SK-N-SH treated with all-trans-retinoic acid at 6 μM for 48 hours (cell line): ENCODE results near the gene PFN2.
A peak's percentile ranks its signal among the peaks of the same experiment; 100 is the strongest.

Experiments used
- ATAC-seq: fragments of 200-7000 bp; cut with Tn5 transposase; 3 replicates; pipeline ENCODE4 v1.9.1; 2020; ENCODE audit warnings: mild to moderate bottlenecking, moderate library complexity
- ARNTL ChIP-seq: fragments of 450-650 bp; formaldehyde crosslinking; IDR thresholded peaks from 2 replicates; pipeline ENCODE4 v1.5.0; 2020; ENCODE audit warnings: low read depth, mild to moderate bottlenecking, moderate library complexity, borderline replicate concordance
- BACH2 ChIP-seq: fragments of 250-450 bp; sonication (Bioruptor Pico); IDR thresholded peaks from 2 replicates; pipeline ENCODE4 v1.9.0; 2021; ENCODE audit warnings: mild to moderate bottlenecking, borderline replicate concordance
- CSDC2 ChIP-seq: fragments of 250-450 bp; sonication (Bioruptor Pico); IDR thresholded peaks from 2 replicates; pipeline ENCODE4 v1.5.0; 2020; ENCODE audit warnings: mild to moderate bottlenecking, moderate library complexity
- ESRRG ChIP-seq: fragments of 250-450 bp; sonication (Bioruptor Pico); IDR thresholded peaks from 2 replicates; pipeline ENCODE4 v1.6.1; 2021; ENCODE audit warnings: mild to moderate bottlenecking
- ISL1 ChIP-seq: fragments of 250-450 bp; sonication (Bioruptor Pico); IDR thresholded peaks from 2 replicates; pipeline ENCODE4 v2.1.2; 2022; ENCODE audit warnings: mild to moderate bottlenecking, moderate library complexity
- OSR1 ChIP-seq: fragments of 250-450 bp; sonication (Bioruptor Pico); IDR thresholded peaks from 2 replicates; pipeline ENCODE4 v1.8.0; 2022; ENCODE audit warnings: moderate library complexity, mild to moderate bottlenecking, inconsistent platforms
- RARB ChIP-seq: fragments of 250-450 bp; sonication (Bioruptor Pico); IDR thresholded peaks from 2 replicates; pipeline ENCODE4 v1.8.0; 2021; ENCODE audit warnings: mild to moderate bottlenecking, moderate library complexity
- SNAI2 ChIP-seq: fragments of 250-450 bp; sonication (Bioruptor Pico); IDR thresholded peaks from 2 replicates; pipeline ENCODE4 v1.5.0; 2020; ENCODE audit warnings: mild to moderate bottlenecking, moderate library complexity
- TCF4 ChIP-seq: fragments of 250-450 bp; sonication (Bioruptor Pico); IDR thresholded peaks from 2 replicates; pipeline ENCODE4 v1.8.0; 2021; ENCODE audit warnings: mild to moderate bottlenecking, moderate library complexity, borderline replicate concordance
- TOX ChIP-seq: fragments of 250-450 bp; sonication (Bioruptor Pico); IDR thresholded peaks from 2 replicates; pipeline ENCODE4 v1.8.0; 2021; ENCODE audit warnings: mild to moderate bottlenecking, moderate library complexity, borderline replicate concordance
- ZC3H10 ChIP-seq: fragments of 250-450 bp; sonication (Bioruptor Pico); IDR thresholded peaks from 2 replicates; pipeline ENCODE4 v1.5.1; 2021; ENCODE audit warnings: mild to moderate bottlenecking, moderate library complexity
- ZFP3 ChIP-seq: fragments of 250-450 bp; sonication (Bioruptor Pico); IDR thresholded peaks from 2 replicates; pipeline ENCODE4 v1.5.0; 2020; ENCODE audit warnings: mild to moderate bottlenecking, moderate library complexity
- ZFP30 ChIP-seq: fragments of 450-650 bp; formaldehyde crosslinking; IDR thresholded peaks from 2 replicates; pipeline ENCODE4 v1.5.0; 2022; ENCODE audit warnings: mild to moderate bottlenecking, moderate library complexity
- ZNF70 ChIP-seq: fragments of 450-650 bp; formaldehyde crosslinking; IDR thresholded peaks from 2 replicates; pipeline ENCODE4 v1.5.0; 2020; ENCODE audit warnings: mild to moderate bottlenecking, moderate library complexity
- ZNF8 ChIP-seq: fragments of 450-650 bp; formaldehyde crosslinking; IDR thresholded peaks from 2 replicates; pipeline ENCODE4 v1.5.0; 2020; ENCODE audit warnings: mild to moderate bottlenecking, moderate library complexity
- TF ChIP-seq, protein P1 (sequence below): fragments of 250-450 bp; sonication (Bioruptor Pico); IDR thresholded peaks from 2 replicates; pipeline ENCODE4 v1.5.1; 2021; ENCODE audit warnings: mild to moderate bottlenecking, moderate library complexity
- TF ChIP-seq, protein P2 (sequence below): fragments of 250-450 bp; sonication (Bioruptor Pico); IDR thresholded peaks from 2 replicates; pipeline ENCODE4 v1.8.0; 2021; ENCODE audit warnings: low read depth, mild to moderate bottlenecking, moderate library complexity, borderline replicate concordance
- TF ChIP-seq, protein P3 (sequence below): fragments of 250-450 bp; sonication (Bioruptor Pico); IDR thresholded peaks from 2 replicates; pipeline ENCODE4 v1.5.1; 2020; ENCODE audit warnings: low read depth, mild to moderate bottlenecking, moderate library complexity

The PFN2 gene

DNA sequence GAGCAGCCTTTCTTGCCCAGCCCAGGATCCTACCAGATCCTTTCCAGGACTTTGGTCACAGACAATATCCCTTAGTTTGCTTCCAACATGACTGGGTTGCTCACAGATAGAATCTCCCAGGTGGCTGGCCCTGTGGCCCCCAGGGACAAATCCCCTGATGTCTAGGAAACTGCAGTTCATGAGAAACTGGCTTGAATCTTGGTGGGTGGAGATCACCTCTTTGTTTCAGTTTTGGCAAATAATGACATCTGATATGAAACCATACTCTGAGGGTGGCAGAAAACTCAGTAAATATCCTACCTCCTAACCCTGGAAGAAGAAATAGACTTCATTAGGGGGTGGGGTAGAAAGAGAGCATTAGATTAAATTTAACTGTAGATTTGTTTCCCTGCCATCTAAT is 44.1 kb upstream of the PFN2 start:
- no peak for TF ChIP-seq ZFP30 (CRISPR knock-in tag)
- TF ChIP-seq, protein P1, sequence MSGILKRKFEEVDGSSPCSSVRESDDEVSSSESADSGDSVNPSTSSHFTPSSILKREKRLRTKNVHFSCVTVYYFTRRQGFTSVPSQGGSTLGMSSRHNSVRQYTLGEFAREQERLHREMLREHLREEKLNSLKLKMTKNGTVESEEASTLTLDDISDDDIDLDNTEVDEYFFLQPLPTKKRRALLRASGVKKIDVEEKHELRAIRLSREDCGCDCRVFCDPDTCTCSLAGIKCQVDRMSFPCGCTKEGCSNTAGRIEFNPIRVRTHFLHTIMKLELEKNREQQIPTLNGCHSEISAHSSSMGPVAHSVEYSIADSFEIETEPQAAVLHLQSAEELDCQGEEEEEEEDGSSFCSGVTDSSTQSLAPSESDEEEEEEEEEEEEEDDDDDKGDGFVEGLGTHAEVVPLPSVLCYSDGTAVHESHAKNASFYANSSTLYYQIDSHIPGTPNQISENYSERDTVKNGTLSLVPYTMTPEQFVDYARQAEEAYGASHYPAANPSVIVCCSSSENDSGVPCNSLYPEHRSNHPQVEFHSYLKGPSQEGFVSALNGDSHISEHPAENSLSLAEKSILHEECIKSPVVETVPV (CRISPR knock-in tag) = no peak
- TF ChIP-seq, protein P2, sequence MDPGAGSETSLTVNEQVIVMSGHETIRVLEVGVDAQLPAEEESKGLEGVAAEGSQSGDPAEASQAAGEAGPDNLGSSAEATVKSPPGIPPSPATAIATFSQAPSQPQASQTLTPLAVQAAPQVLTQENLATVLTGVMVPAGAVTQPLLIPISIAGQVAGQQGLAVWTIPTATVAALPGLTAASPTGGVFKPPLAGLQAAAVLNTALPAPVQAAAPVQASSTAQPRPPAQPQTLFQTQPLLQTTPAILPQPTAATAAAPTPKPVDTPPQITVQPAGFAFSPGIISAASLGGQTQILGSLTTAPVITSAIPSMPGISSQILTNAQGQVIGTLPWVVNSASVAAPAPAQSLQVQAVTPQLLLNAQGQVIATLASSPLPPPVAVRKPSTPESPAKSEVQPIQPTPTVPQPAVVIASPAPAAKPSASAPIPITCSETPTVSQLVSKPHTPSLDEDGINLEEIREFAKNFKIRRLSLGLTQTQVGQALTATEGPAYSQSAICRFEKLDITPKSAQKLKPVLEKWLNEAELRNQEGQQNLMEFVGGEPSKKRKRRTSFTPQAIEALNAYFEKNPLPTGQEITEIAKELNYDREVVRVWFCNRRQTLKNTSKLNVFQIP (CRISPR knock-in tag) = no peak
- no peak for ATAC-seq

DNA sequence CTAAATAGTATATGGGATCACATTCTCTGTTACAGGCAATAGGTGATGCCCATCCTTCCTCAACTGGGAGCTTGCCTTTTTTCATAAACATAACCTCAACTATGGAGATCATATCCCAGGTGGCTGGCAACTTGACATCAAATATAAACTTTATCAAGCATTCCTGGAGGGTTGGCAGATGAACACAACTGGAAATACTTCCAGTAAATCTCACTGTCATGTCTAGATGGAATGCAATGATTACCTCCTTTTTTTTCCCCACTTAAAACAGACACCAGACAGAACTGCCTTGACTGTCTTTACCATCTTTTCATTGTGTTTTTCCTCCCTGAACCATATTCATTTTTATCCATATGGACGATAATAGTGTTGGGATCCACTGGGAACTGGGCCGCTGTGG is 43.1 kb upstream of the PFN2 start:
- TF ChIP-seq ISL1 (CRISPR knock-in tag) (peak; percentile 33; the same call in 1 of the 2 replicates), ZNF8 (CRISPR knock-in tag) (no peak)
- TF ChIP-seq, all 23 proteins: peak for 1
- ATAC-seq = peak; percentile 43; the same call in 2 of the 3 replicates

DNA sequence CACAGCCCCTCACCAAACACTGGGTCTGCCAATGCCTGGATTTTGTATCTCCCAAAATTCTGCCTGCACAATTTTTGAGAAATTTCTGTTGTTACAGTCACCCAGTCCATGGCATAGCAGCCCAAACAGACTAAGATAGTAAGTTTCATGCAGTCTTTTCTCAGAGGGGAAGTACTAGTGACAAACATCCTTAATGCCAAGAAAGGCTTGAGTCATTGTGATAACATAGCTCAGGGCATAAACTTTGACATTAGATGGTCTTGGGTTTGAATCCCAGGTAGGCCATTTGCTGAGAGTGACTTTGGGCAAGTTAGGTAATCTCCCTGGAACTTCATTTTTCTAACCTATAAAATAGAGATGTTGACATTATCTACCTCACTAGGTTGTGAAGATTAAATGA is 36.1 kb upstream of the PFN2 start:
- no peak for ATAC-seq
- no peak for TF ChIP-seq OSR1
- no peak for TF ChIP-seq ZNF8 (CRISPR knock-in tag)
- TF ChIP-seq ISL1 (CRISPR knock-in tag) = no peak
- no peak for TF ChIP-seq ESRRG (CRISPR knock-in tag)
- no peak for TF ChIP-seq ZNF70 (CRISPR knock-in tag)

DNA sequence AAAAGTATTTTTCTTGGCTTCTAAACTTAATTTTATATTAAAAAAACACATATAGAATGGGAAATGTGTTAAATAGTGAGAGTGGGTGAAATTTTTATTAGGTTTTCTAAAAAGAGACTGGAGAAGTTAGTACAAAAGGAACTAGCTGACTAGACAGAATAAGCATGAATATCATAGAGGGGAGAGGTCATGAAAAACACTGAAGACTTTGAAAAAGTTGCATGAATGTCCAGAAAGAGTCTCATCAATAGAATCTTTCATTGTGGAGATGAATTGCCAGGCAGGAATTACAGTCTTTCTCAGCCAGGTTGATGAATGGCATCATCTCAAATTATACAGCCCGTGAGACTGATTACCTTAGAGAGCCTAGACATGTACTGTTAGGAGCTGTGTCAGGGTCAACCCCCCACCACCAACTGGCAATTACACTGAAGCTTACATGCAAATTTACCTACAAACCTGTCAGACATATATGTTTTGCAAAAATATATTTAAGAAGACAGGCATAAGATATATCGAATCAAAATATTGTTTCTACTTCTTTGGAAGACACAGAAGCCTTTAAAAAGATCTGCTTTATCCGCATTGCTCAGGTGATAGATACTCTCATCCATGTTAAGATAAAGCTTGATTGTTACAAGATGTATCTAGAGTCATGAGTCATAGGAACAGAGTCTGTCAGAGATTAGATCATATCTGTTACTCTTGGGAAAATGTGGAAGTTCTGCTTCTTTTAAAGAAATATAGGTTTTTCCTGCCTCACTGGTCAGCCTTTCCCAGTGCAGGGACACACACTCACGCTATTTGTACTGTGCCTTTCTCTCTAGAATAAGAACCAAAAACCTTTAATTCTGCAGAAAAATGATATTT is 34.8 kb upstream of the PFN2 start:
- TF ChIP-seq ZNF70 (CRISPR knock-in tag) (no peak), CSDC2 (CRISPR knock-in tag) (no peak), ISL1 (CRISPR knock-in tag) (peak; percentile 68), ZC3H10 (no peak)
- TF ChIP-seq, protein P2 (CRISPR knock-in tag) = no peak
- peak; percentile 95 for ATAC-seq

DNA sequence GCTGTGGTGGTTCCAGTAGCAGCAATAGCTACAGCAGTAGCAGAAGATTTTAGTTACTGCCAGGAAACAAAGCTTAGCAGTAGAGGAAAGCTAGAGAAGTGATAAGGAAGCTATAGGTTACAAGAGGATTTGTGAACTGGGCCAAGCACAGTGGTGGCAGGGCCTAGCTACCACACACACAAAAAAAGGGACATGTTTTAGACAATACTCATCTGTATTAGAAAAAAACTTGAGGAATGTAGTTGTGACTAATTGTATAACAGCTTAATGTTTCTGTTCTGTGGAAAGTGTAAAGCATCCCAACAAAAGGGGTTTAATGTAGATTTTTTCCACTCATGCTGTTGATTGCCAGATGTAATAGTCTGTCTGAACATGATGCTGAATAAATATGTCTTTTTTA is 29.9 kb upstream of the PFN2 start:
- ATAC-seq = no peak
- no peak for TF ChIP-seq CSDC2 (CRISPR knock-in tag)
- TF ChIP-seq ZNF70 (CRISPR knock-in tag) = no peak
- TF ChIP-seq, protein P2 (CRISPR knock-in tag) = no peak
- TF ChIP-seq TCF4 (CRISPR knock-in tag) = no peak
- TF ChIP-seq ESRRG (CRISPR knock-in tag) = no peak
- TF ChIP-seq ZFP30 (CRISPR knock-in tag) = no peak
- TF ChIP-seq ZFP3 = no peak
- no peak for TF ChIP-seq ZNF8 (CRISPR knock-in tag)
- TF ChIP-seq ZC3H10 = no peak
- TF ChIP-seq RARB = no peak
- no peak for TF ChIP-seq SNAI2 (CRISPR knock-in tag)
- TF ChIP-seq, protein P1 (CRISPR knock-in tag) = no peak
- TF ChIP-seq BACH2 (CRISPR knock-in tag) = no peak
- TF ChIP-seq TOX (CRISPR knock-in tag) = no peak
- no peak for TF ChIP-seq OSR1
- no peak for TF ChIP-seq ISL1 (CRISPR knock-in tag)
- no peak for TF ChIP-seq ARNTL (CRISPR knock-in tag)
- TF ChIP-seq, protein P3, sequence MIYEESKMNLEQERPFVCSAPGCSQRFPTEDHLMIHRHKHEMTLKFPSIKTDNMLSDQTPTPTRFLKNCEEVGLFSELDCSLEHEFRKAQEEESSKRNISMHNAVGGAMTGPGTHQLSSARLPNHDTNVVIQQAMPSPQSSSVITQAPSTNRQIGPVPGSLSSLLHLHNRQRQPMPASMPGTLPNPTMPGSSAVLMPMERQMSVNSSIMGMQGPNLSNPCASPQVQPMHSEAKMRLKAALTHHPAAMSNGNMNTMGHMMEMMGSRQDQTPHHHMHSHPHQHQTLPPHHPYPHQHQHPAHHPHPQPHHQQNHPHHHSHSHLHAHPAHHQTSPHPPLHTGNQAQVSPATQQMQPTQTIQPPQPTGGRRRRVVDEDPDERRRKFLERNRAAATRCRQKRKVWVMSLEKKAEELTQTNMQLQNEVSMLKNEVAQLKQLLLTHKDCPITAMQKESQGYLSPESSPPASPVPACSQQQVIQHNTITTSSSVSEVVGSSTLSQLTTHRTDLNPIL (CRISPR knock-in tag) = no peak
- TF ChIP-seq, all 23 proteins: peak for 0
